ENCODE results near the gene TFAP2B.

DNA sequence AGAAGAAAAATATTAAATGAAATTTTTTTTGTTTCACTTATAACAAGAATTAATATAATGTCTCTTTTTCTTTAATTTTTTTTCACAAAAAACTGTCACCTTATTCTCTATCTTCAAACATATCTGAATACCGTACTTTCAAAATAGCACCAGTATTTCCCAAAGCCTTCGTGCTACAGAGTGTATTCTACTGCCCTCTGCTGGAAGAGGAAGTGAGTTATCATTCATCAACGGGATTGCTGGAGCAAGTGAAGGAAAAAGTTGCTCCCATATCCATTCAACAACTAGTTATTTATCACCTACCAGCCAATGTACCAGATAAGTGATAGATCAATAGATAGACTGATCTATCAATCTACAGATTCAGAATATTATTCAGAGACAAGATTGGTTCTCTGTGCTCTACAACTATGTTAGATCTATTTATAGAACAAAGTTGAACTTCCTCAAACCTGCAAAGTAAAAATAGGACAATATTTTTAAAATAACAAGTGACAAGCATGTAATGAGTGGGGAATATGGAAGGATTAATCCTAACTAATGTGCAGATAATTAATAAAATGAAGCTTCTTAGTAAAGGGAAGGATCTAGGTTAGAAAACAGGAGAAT, 26.7 kb upstream of the TFAP2B start:
- TF ChIP-seq EZH2phosphoT487 (IDR thresholded peaks at IDR 0.05) (no peak), EZH2 (IDR thresholded peaks at IDR 0.05) (peak; percentile 14)
- TF ChIP-seq, protein P1, sequence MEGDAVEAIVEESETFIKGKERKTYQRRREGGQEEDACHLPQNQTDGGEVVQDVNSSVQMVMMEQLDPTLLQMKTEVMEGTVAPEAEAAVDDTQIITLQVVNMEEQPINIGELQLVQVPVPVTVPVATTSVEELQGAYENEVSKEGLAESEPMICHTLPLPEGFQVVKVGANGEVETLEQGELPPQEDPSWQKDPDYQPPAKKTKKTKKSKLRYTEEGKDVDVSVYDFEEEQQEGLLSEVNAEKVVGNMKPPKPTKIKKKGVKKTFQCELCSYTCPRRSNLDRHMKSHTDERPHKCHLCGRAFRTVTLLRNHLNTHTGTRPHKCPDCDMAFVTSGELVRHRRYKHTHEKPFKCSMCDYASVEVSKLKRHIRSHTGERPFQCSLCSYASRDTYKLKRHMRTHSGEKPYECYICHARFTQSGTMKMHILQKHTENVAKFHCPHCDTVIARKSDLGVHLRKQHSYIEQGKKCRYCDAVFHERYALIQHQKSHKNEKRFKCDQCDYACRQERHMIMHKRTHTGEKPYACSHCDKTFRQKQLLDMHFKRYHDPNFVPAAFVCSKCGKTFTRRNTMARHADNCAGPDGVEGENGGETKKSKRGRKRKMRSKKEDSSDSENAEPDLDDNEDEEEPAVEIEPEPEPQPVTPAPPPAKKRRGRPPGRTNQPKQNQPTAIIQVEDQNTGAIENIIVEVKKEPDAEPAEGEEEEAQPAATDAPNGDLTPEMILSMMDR (IDR thresholded peaks at IDR 0.05), result peak; percentile 82

Measured in neural progenitor cell (in vitro differentiated cells).